Activated naive CD4-positive, alpha-beta T cell treated with anti-CD3 and anti-CD28 coated beads for 36 hours (primary cell): ENCODE data around the gene MFAP3L. TPM values are rescaled to one million over a fixed set of nuclear protein-coding genes. Genes with fewer than 3 reads are reported as not detected.
"Not testable (repeated sequence)": the region's sequence is repeated elsewhere in the genome, so short reads cannot be mapped to it uniquely, and the experiment has no call there.

Source experiments
- CTCF ChIA-PET: fragments of 350-600 bp; sonication (Branson Sonifier 250); formaldehyde crosslinking; loops from one replicate; lab custom pipeline; 2021; ENCODE audit warnings: antibody characterized with exemption; lab: Charles Lee
- DNase-seq: peaks from one replicate; pipeline ENCODE4 v3.0.0-alpha.2; 2020
- H3K27ac Mint-ChIP-seq: one replicate; pipeline ENCODE4 v1.8.0; 2021; ENCODE audit warnings: mild to moderate bottlenecking, mixed read lengths
- H3K27me3 Mint-ChIP-seq: one replicate; pipeline ENCODE4 v1.8.0; 2021; ENCODE audit warnings: low read depth, mixed read lengths
- H3K36me3 Mint-ChIP-seq: one replicate; pipeline ENCODE4 v1.8.0; 2021; ENCODE audit warnings: low read depth, mixed read lengths
- H3K4me1 Mint-ChIP-seq: one replicate; pipeline ENCODE4 v1.8.0; 2021; ENCODE audit warnings: low read depth, mixed read lengths
- H3K4me3 Mint-ChIP-seq: one replicate; pipeline ENCODE4 v1.8.0; 2021; ENCODE audit warnings: mild to moderate bottlenecking, moderate library complexity, mixed read lengths
- H3K9me3 Mint-ChIP-seq: one replicate; pipeline ENCODE4 v1.8.0; 2021; ENCODE audit warnings: mixed read lengths
- intact Hi-C: fragments of 100-400 bp; cut with micrococcal nuclease; formaldehyde crosslinking; loops from one replicate; pipeline ENCODE4 v1.15.1; 2023
- total RNA-seq, 2 experiments: library from RNA; stranded (reverse); gene quantifications; one replicate each; pipeline ENCODE4 v1.2.3, GENCODE V29; 2021

Gene MFAP3L
- total RNA-seq, 2 experiments from 2014 or later = 0.72 to 0.74 TPM

- DNase-seq = no peak
- Mint-ChIP-seq H3K4me3 (no peak overlapping the region), H3K27ac (no peak overlapping the region), H3K36me3 (no peaks in the 10 kb centered on the region), H3K27me3 (peaks cover 5% of the 10 kb centered on the region), H3K9me3 (no peaks in the 10 kb centered on the region), H3K4me1 (no peaks in the 10 kb centered on the region)
- CTCF ChIA-PET = no interaction called here
- intact Hi-C loops = no loop called here
Observed at GRCh38 chr4:169948271-169948670, 77.9 kb downstream of the MFAP3L start.

- Mint-ChIP-seq H3K4me3 (no peak overlapping the region), H3K4me1 (no peaks in the 10 kb centered on the region), H3K9me3 (no peaks in the 10 kb centered on the region), H3K27ac (no peak overlapping the region), H3K36me3 (no peaks in the 10 kb centered on the region), H3K27me3 (peaks cover 5% of the 10 kb centered on the region)
- no peak for DNase-seq
- CTCF ChIA-PET = no interaction called here
- intact Hi-C loops = no loop called here
Observed at GRCh38 chr4:169945636-169946035, 80.6 kb downstream of the MFAP3L start.

- intact Hi-C loops, H3K4me1 Mint-ChIP-seq, DNase-seq, CTCF ChIA-PET, H3K9me3 Mint-ChIP-seq, H3K4me3 Mint-ChIP-seq, H3K27me3 Mint-ChIP-seq, H3K36me3 Mint-ChIP-seq, H3K27ac Mint-ChIP-seq: not testable (repeated sequence)
Observed at GRCh38 chr4:169943601-169944000, 82.6 kb downstream of the MFAP3L start.

- Mint-ChIP-seq H3K9me3 (no peaks in the 10 kb centered on the region), H3K4me1 (no peaks in the 10 kb centered on the region), H3K4me3 (no peak overlapping the region), H3K27ac (no peak overlapping the region), H3K27me3 (no peaks in the 10 kb centered on the region), H3K36me3 (no peaks in the 10 kb centered on the region)
- CTCF ChIA-PET = no interaction called here
- DNase-seq = no peak
- intact Hi-C loops = no loop called here
Observed at GRCh38 chr4:169941141-169941540, 85.1 kb downstream of the MFAP3L start.

DNA sequence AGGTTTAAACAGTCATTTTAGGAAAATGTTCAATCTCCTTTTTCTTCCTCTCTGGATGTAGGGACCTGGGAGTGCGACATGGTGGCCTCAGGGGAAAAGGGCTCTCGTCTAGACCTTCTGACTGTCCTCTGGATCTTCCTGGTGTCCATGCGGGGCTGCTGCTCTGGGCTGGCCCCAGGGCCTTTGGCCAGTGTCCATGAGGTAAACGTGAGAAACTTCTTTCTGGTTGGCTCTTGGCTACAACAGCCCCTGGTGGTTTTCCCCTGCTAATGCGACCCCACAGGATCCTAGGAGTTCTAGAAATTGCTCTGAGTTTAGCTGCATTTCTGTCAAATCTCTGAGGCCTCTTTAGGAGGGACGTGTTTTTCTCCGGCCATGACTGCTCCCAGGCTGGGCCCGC lies 85.7 kb downstream of the MFAP3L start:
- intact Hi-C loops = no loop called here
- H3K4me3 Mint-ChIP-seq = no peak overlapping the region
- no peaks in the 10 kb centered on the region for H3K27me3 Mint-ChIP-seq
- DNase-seq = no peak
- no peaks in the 10 kb centered on the region for H3K4me1 Mint-ChIP-seq
- CTCF ChIA-PET = interaction anchor here (0.5 to 0.7 kb wide), 2 partner anchors 165 to 1672 kb away, joined by 3 to 4 read pairs; no protein-coding TSS in a partner anchor
- no peaks in the 10 kb centered on the region for H3K9me3 Mint-ChIP-seq
- no peak overlapping the region for H3K27ac Mint-ChIP-seq
- no peaks in the 10 kb centered on the region for H3K36me3 Mint-ChIP-seq

Other genes starting within 250 kb of the MFAP3L start
- gene AADAT, start 63.6 kb upstream of the MFAP3L start, total RNA-seq = not detected